ENCODE measurements around the gene AGAP3. TPM values are rescaled to one million over a fixed set of nuclear protein-coding genes. Genes with fewer than 3 reads are reported as not detected.

The AGAP3 gene
- total and polyA plus RNA-seq, 8 donors = 83.3 to 167 (median 100) TPM

DNA sequence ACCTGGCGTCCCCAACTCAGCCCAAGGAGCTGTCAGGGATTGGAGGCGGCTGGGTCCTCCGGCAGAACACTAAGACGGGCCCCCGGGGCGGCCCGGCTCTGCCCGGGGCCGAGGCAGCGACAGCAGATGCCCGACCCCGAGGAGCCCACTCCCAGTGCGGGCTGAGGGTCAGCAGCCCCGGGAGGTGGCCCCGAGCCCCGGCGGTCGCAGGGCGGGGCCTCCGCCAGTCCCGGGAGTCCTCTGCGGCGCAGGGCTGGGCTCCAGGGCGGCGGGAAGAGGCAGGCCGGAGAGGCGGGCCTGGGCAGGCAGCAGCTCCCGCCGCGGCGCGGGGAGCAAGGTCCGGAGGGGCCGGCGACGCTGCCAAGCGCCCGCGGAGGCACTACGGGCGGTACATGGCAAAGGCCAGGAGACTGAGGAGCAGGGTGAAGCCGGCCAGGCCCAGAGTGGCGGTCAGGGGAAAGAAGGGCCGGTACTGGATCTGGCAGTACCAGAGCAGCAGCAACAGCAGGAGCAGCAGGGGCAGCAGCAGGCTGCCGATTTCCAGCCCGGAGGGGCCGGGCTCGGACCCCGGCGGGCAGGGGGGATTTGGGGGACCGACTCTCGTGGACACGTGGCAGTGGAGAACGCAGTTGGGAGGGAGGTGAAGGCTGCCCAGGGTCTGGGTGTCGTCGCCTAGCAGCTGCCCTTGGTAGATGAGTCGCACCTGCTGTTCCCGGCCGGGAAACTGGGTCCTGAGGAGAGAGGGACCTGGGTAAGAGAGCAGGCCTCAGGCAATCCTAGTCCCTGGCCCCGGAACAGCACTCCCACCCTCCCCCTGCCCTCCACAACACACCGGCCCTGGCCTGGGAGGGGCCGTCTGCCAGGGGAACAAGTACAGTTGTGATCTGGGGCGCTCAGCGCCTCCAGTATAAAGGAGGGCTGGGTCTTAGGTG, 4.8 kb upstream of the AGAP3 start:
- Histone ChIP-seq H3K4me3 (peak overlapping the region; percentile 94 to 98), H3K27me3 (no peaks in the 10 kb centered on the region), H3K36me3 (peaks cover 0 to 10% of the 10 kb centered on the region in 2 donors), H3K4me1 (peaks cover 39 to 71% of the 10 kb centered on the region in 2 donors), H3K27ac (peak overlapping the region; percentile 91), H3K9me3 (no peaks in the 10 kb centered on the region)
- intact Hi-C loops (cut with DNase I) = no loop called here
- TF ChIP-seq, protein P1, sequence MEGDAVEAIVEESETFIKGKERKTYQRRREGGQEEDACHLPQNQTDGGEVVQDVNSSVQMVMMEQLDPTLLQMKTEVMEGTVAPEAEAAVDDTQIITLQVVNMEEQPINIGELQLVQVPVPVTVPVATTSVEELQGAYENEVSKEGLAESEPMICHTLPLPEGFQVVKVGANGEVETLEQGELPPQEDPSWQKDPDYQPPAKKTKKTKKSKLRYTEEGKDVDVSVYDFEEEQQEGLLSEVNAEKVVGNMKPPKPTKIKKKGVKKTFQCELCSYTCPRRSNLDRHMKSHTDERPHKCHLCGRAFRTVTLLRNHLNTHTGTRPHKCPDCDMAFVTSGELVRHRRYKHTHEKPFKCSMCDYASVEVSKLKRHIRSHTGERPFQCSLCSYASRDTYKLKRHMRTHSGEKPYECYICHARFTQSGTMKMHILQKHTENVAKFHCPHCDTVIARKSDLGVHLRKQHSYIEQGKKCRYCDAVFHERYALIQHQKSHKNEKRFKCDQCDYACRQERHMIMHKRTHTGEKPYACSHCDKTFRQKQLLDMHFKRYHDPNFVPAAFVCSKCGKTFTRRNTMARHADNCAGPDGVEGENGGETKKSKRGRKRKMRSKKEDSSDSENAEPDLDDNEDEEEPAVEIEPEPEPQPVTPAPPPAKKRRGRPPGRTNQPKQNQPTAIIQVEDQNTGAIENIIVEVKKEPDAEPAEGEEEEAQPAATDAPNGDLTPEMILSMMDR (IDR thresholded peaks at IDR 0.05) = no peak
- peak in 2 of 4 donors; percentile 32 to 83 for DNase-seq
- ATAC-seq = no peak

- no peaks in the 10 kb centered on the region for H3K36me3 ChIP-seq
- no peak for ATAC-seq
- peak overlapping the region; percentile 91 for H3K27ac ChIP-seq
- TF ChIP-seq, protein P1 (IDR thresholded peaks at IDR 0.05) = no peak
- peaks cover 39 to 72% of the 10 kb centered on the region in 2 donors for H3K4me1 ChIP-seq
- DNase-seq = peak in 2 of 4 donors; percentile 36 to 80
- intact Hi-C loops (cut with DNase I) = no loop called here
- no peaks in the 10 kb centered on the region for H3K9me3 ChIP-seq
- H3K4me3 ChIP-seq = peak overlapping the region; percentile 65 to 98
- peaks cover 0 to 6% of the 10 kb centered on the region in 2 donors for H3K27me3 ChIP-seq
Observed at GRCh38 chr7:151082141-151083070, 3.9 kb upstream of the AGAP3 start.

DNA sequence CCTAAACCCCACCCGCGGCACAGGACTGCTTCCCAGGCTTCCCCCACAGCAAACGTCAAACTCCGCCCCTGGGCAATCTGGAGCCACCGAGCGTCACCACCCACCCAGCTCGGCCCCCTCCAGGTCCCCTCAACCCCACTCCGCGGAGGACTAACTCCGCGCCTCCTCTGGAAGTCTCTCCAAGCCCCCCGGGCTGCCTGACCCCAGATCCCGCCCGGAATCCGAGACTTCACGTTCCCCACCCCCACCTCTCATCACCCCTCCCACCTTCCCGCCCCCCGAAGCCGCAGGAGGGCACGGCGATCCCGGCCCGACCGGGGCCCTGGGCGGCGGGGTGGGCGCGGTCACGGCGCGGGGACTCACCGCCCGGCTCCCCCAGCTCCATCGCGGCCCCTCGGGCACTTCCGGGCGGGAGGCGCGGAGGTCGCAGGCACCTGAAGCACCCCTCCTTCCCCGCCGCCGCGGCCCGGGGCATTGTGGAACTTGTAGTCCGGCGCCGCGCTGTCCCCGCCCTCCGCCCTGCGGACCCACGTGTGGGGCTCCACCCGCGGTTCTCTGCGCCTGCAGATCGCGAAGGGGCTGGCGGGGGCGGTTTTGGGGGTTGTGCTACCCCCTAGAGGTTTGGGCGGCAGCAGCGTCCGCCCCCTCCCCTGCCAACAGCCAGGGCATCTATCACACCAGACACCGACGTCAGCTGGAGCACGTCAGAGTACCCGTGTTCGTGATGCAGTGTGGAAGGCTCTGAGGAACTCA, 3.0 kb upstream of the AGAP3 start, which contains the start of gene TMUB1:
Gene TMUB1 (minus strand): TSS at position 423 of the 753 bp plus-strand sequence. CDS start 930 bp downstream, outside the sequence.
- Histone ChIP-seq H3K27ac (peak within 1 kb of the TSS; percentile 91), H3K4me3 (peak within 1 kb of the TSS; percentile 65 to 98), H3K4me1 (peaks cover 47 to 74% of the 10 kb centered on the region in 2 donors), H3K36me3 (no peaks in the 10 kb centered on the region), H3K27me3 (peaks cover 0 to 12% of the 10 kb centered on the region in 2 donors), H3K9me3 (no peaks in the 10 kb centered on the region)
- DNase-seq (peak in 3 of 4 donors; percentile 61 to 97 (median 86)), ATAC-seq (peak; percentile 38)
- intact Hi-C loops (cut with DNase I) = no loop called here
- TF ChIP-seq, protein P1 (IDR thresholded peaks at IDR 0.05) = no peak

DNA sequence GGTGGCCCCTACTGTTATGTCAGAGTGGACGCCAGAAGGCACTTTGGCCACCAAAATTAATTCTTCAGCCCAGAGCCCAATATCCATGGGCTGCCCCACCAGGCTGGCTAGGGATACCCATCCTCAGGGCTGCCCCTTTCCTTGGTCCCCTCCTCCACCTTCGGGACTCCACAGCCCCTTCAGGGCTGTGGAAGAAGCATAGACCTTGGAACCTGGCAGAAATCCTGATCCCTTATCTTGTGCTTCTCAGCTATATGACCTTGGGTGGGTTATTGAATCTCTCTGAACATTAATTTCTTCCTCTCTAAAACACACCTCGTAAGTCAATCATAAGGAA, 2.5 kb upstream of the AGAP3 start:
- DNase-seq = no peak
- Histone ChIP-seq H3K36me3 (no peaks in the 10 kb centered on the region), H3K27ac (peak overlapping the region in 1 of 2 donors; percentile 91), H3K9me3 (no peaks in the 10 kb centered on the region), H3K4me1 (peaks cover 47 to 74% of the 10 kb centered on the region in 2 donors), H3K4me3 (peak overlapping the region; percentile 65 to 98), H3K27me3 (peaks cover 0 to 12% of the 10 kb centered on the region in 2 donors)
- intact Hi-C loops (cut with DNase I) = no loop called here
- no peak for ATAC-seq
- TF ChIP-seq, protein P1 (IDR thresholded peaks at IDR 0.05) = no peak
